H1 (cell line): ENCODE results near the gene GOLGA7B. TPM values are rescaled to one million over a fixed set of nuclear protein-coding genes. Genes with fewer than 3 reads are reported as not detected.

Experiments used
- CHD2 ChIP-seq: IDR thresholded peaks from 2 replicates; pipeline ENCODE4 v1.6.1; 2012; ENCODE audit warnings: low read length, improper control_type of control experiment
- CTCF ChIP-seq, 3 experiments: IDR thresholded peaks; 1 replicate in 2 of 3; 2 replicates in 1 of 3; pipeline versions ENCODE4 v1.5.1 to v1.6.1; 2011; ENCODE audit warnings: low read length in 3 of 3, mild to moderate bottlenecking in 3 of 3, inconsistent platforms in 2 of 3, low read depth in 1 of 3, moderate library complexity in 1 of 3; ENCODE audit not compliant: insufficient read depth in 1 of 3; ENCODE audit errors: control extremely low read depth in 1 of 3
- EGR1 ChIP-seq: IDR thresholded peaks from 2 replicates; pipeline ENCODE4 v1.6.1; 2011; ENCODE audit warnings: low read depth, low read length, borderline replicate concordance
- GABPA ChIP-seq: IDR thresholded peaks from 2 replicates; pipeline ENCODE4 v1.6.1; 2011; ENCODE audit warnings: mild to moderate bottlenecking, low read length, moderate library complexity, borderline replicate concordance; ENCODE audit not compliant: insufficient read depth
- JUND ChIP-seq: IDR thresholded peaks from 2 replicates; pipeline ENCODE4 v1.6.1; 2011; ENCODE audit warnings: mild to moderate bottlenecking, improper control_type of control experiment, low read length
- KDM4A ChIP-seq: IDR thresholded peaks from one replicate; pipeline ENCODE4 v1.7.1; 2012; ENCODE audit warnings: low read depth, mild to moderate bottlenecking, moderate library complexity, low read length, inconsistent platforms; ENCODE audit not compliant: severe bottlenecking
- polyA plus RNA-seq, 7 experiments: library from polyadenylated mRNA; depleted of rRNA in 3 of 7; stranded (reverse) in 5 of 7; unstranded in 2 of 7; fragments of >200 nt in 5 of 7; fragments of 200-250 nt in 2 of 7; gene quantifications; 1 replicate in 5 of 7; 2 replicates in 1 of 7; 4 replicates in 1 of 7; pipeline versions ENCODE4 v1.2.1 to v1.2.3, GENCODE V29; 2011 to 2013; ENCODE audit warnings: missing spikeins in 2 of 7, mixed read lengths in 2 of 7
- total RNA-seq: library from RNA; stranded (reverse); fragmentation: NEBNext Ultra II Directional; extraction: Animal tissue kit (Norgen Biotek cat#: 25700); gene quantifications from 2 replicates; pipeline ENCODE4 v1.2.1, GENCODE V29; 2021
- TF ChIP-seq, protein P1 (sequence below): fragments of 300-600 bp; sonication (generic); IDR thresholded peaks from 2 replicates; pipeline ENCODE4 v1.7.1; 2012; ENCODE audit warnings: low read length, moderate library complexity, mild to moderate bottlenecking, inconsistent platforms; ENCODE audit not compliant: insufficient replicate concordance

GOLGA7B gene
- total and polyA plus RNA-seq, 2 of the 8 experiments (the other 6 are each of a cell fraction or from before 2014, with no cell fraction given), result 0.04 to 0.14 TPM

DNA sequence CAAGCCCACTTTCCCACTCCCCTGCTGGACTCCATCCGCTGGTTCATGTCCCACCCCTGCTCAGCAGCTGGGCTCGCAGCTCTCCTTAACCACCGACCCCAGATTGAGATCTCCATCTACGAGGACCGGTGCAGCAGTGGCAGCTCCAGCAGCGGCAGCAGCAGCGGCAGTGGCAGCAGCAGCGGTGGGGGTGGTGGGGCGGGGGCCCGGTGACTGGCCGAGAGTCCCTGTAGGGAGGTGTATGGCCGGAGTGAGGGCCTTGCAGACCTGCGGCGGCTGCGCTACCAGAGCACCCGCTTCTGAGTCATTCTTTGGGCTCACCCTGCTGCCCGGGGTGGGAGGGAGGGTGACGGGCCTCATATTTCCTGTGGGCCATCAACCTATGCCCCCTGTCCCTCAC is 15.8 kb downstream of the GOLGA7B start (continued):
- TF ChIP-seq, protein P1, sequence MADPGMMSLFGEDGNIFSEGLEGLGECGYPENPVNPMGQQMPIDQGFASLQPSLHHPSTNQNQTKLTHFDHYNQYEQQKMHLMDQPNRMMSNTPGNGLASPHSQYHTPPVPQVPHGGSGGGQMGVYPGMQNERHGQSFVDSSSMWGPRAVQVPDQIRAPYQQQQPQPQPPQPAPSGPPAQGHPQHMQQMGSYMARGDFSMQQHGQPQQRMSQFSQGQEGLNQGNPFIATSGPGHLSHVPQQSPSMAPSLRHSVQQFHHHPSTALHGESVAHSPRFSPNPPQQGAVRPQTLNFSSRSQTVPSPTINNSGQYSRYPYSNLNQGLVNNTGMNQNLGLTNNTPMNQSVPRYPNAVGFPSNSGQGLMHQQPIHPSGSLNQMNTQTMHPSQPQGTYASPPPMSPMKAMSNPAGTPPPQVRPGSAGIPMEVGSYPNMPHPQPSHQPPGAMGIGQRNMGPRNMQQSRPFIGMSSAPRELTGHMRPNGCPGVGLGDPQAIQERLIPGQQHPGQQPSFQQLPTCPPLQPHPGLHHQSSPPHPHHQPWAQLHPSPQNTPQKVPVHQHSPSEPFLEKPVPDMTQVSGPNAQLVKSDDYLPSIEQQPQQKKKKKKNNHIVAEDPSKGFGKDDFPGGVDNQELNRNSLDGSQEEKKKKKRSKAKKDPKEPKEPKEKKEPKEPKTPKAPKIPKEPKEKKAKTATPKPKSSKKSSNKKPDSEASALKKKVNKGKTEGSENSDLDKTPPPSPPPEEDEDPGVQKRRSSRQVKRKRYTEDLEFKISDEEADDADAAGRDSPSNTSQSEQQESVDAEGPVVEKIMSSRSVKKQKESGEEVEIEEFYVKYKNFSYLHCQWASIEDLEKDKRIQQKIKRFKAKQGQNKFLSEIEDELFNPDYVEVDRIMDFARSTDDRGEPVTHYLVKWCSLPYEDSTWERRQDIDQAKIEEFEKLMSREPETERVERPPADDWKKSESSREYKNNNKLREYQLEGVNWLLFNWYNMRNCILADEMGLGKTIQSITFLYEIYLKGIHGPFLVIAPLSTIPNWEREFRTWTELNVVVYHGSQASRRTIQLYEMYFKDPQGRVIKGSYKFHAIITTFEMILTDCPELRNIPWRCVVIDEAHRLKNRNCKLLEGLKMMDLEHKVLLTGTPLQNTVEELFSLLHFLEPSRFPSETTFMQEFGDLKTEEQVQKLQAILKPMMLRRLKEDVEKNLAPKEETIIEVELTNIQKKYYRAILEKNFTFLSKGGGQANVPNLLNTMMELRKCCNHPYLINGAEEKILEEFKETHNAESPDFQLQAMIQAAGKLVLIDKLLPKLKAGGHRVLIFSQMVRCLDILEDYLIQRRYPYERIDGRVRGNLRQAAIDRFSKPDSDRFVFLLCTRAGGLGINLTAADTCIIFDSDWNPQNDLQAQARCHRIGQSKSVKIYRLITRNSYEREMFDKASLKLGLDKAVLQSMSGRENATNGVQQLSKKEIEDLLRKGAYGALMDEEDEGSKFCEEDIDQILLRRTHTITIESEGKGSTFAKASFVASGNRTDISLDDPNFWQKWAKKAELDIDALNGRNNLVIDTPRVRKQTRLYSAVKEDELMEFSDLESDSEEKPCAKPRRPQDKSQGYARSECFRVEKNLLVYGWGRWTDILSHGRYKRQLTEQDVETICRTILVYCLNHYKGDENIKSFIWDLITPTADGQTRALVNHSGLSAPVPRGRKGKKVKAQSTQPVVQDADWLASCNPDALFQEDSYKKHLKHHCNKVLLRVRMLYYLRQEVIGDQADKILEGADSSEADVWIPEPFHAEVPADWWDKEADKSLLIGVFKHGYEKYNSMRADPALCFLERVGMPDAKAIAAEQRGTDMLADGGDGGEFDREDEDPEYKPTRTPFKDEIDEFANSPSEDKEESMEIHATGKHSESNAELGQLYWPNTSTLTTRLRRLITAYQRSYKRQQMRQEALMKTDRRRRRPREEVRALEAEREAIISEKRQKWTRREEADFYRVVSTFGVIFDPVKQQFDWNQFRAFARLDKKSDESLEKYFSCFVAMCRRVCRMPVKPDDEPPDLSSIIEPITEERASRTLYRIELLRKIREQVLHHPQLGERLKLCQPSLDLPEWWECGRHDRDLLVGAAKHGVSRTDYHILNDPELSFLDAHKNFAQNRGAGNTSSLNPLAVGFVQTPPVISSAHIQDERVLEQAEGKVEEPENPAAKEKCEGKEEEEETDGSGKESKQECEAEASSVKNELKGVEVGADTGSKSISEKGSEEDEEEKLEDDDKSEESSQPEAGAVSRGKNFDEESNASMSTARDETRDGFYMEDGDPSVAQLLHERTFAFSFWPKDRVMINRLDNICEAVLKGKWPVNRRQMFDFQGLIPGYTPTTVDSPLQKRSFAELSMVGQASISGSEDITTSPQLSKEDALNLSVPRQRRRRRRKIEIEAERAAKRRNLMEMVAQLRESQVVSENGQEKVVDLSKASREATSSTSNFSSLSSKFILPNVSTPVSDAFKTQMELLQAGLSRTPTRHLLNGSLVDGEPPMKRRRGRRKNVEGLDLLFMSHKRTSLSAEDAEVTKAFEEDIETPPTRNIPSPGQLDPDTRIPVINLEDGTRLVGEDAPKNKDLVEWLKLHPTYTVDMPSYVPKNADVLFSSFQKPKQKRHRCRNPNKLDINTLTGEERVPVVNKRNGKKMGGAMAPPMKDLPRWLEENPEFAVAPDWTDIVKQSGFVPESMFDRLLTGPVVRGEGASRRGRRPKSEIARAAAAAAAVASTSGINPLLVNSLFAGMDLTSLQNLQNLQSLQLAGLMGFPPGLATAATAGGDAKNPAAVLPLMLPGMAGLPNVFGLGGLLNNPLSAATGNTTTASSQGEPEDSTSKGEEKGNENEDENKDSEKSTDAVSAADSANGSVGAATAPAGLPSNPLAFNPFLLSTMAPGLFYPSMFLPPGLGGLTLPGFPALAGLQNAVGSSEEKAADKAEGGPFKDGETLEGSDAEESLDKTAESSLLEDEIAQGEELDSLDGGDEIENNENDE, result no peak
- no peak for TF ChIP-seq CTCF (IDR thresholded peaks at IDR 0.05; ENCODE audit: control extremely low read depth in 1 of 3, insufficient read depth in 1 of 3, low read depth in 1 of 3, low read length in 3 of 3)
- no peak for TF ChIP-seq CHD2
- TF ChIP-seq EGR1, result no peak
- no peak for TF ChIP-seq JUND
- no peak for TF ChIP-seq GABPA
- no peak for TF ChIP-seq KDM4A
